A673 (cell line): ENCODE results near the gene TSEN2.

Source experiments
- EZH2 ChIP-seq: fragments of 200-600 bp; sonication (generic); IDR thresholded peaks from 2 replicates; pipeline ENCODE4 v1.6.1; 2017; ENCODE audit warnings: borderline replicate concordance, low read depth, mild to moderate bottlenecking, mixed read lengths, antibody characterized with exemption, low read length; ENCODE audit not compliant: poor library complexity, severe bottlenecking
- TF ChIP-seq, protein P1 (sequence below): fragments of 300-800, 200-600 bp; sonication (generic); conservative IDR thresholded peaks from 2 replicates; pipeline ENCODE4 v1.5.1; 2017; ENCODE audit warnings: low read depth, mild to moderate bottlenecking, antibody characterized with exemption, low read length, moderate library complexity, mixed read lengths

DNA sequence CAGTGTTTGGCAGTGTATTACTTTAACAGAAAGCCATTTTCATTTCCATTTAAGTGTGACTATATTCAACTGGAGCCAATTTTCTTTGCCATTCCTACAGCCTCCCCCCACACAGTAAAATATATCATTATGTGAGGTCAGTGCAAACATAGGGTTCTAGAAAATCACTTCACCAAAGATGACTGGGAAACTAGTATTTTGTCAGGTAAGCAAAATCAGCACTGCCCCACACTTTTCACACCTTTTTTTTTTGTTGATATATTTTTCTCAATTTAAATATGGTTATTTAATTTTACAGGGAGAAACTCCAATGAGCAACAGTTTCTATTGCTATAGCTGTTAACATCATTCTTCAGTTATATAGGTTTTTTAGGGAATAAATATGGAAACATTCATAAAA is 31.4 kb downstream of the TSEN2 start:
- TF ChIP-seq EZH2 = no peak
- TF ChIP-seq, protein P1, sequence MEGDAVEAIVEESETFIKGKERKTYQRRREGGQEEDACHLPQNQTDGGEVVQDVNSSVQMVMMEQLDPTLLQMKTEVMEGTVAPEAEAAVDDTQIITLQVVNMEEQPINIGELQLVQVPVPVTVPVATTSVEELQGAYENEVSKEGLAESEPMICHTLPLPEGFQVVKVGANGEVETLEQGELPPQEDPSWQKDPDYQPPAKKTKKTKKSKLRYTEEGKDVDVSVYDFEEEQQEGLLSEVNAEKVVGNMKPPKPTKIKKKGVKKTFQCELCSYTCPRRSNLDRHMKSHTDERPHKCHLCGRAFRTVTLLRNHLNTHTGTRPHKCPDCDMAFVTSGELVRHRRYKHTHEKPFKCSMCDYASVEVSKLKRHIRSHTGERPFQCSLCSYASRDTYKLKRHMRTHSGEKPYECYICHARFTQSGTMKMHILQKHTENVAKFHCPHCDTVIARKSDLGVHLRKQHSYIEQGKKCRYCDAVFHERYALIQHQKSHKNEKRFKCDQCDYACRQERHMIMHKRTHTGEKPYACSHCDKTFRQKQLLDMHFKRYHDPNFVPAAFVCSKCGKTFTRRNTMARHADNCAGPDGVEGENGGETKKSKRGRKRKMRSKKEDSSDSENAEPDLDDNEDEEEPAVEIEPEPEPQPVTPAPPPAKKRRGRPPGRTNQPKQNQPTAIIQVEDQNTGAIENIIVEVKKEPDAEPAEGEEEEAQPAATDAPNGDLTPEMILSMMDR = no peak
